ENCODE results near the gene STXBP6. TPM values are rescaled to one million over a fixed set of nuclear protein-coding genes. Genes with fewer than 3 reads are reported as not detected.
A peak's percentile ranks its signal among the peaks of the same experiment; 100 is the strongest.
"Not testable (repeated sequence)": the region's sequence is repeated elsewhere in the genome, so short reads cannot be mapped to it uniquely, and the experiment has no call there.

Gene STXBP6
- total and polyA plus RNA-seq, 2 of the 13 experiments (the other 11 are each of a cell fraction or from before 2014, with no cell fraction given), result 35.3 to 42.8 TPM

- TF ChIP-seq ZNF317 (CRISPR knock-in tag; IDR thresholded peaks at IDR 0.05) (no peak), GPN1 (CRISPR knock-in tag; IDR thresholded peaks at IDR 0.05; ENCODE audit: borderline replicate concordance) (no peak), ZNF383 (CRISPR knock-in tag; IDR thresholded peaks at IDR 0.05; ENCODE audit: borderline replicate concordance) (no peak; the same call in 1 of the 2 replicates), ZNF280B (CRISPR knock-in tag; IDR thresholded peaks at IDR 0.05; ENCODE audit: borderline replicate concordance) (peak; percentile 87; the same call in 1 of the 2 replicates), DNMT1 (CRISPR knock-in tag; IDR thresholded peaks at IDR 0.05) (no peak), ZNF737 (CRISPR knock-in tag; IDR thresholded peaks at IDR 0.05; ENCODE audit: borderline replicate concordance) (0 out of 2 replicates have a peak, but pooled peaks have one; percentile 57), ZNF841 (CRISPR knock-in tag; IDR thresholded peaks at IDR 0.05; ENCODE audit: borderline replicate concordance) (no peak), ZSCAN30 (CRISPR knock-in tag; IDR thresholded peaks at IDR 0.05) (no peak), ZBTB8A (CRISPR knock-in tag; IDR thresholded peaks at IDR 0.05; ENCODE audit: borderline replicate concordance, low read depth) (no peak), PRMT3 (CRISPR knock-in tag; IDR thresholded peaks at IDR 0.05; ENCODE audit: borderline replicate concordance, low read depth) (0 out of 2 replicates have a peak, but pooled peaks have one; percentile 45), ZNF879 (CRISPR knock-in tag; IDR thresholded peaks at IDR 0.05) (0 out of 2 replicates have a peak, but pooled peaks have one; percentile 33), ZNF652 (CRISPR knock-in tag; IDR thresholded peaks at IDR 0.05; ENCODE audit: borderline replicate concordance, low read depth) (no peak)
- TF ChIP-seq, protein P1, sequence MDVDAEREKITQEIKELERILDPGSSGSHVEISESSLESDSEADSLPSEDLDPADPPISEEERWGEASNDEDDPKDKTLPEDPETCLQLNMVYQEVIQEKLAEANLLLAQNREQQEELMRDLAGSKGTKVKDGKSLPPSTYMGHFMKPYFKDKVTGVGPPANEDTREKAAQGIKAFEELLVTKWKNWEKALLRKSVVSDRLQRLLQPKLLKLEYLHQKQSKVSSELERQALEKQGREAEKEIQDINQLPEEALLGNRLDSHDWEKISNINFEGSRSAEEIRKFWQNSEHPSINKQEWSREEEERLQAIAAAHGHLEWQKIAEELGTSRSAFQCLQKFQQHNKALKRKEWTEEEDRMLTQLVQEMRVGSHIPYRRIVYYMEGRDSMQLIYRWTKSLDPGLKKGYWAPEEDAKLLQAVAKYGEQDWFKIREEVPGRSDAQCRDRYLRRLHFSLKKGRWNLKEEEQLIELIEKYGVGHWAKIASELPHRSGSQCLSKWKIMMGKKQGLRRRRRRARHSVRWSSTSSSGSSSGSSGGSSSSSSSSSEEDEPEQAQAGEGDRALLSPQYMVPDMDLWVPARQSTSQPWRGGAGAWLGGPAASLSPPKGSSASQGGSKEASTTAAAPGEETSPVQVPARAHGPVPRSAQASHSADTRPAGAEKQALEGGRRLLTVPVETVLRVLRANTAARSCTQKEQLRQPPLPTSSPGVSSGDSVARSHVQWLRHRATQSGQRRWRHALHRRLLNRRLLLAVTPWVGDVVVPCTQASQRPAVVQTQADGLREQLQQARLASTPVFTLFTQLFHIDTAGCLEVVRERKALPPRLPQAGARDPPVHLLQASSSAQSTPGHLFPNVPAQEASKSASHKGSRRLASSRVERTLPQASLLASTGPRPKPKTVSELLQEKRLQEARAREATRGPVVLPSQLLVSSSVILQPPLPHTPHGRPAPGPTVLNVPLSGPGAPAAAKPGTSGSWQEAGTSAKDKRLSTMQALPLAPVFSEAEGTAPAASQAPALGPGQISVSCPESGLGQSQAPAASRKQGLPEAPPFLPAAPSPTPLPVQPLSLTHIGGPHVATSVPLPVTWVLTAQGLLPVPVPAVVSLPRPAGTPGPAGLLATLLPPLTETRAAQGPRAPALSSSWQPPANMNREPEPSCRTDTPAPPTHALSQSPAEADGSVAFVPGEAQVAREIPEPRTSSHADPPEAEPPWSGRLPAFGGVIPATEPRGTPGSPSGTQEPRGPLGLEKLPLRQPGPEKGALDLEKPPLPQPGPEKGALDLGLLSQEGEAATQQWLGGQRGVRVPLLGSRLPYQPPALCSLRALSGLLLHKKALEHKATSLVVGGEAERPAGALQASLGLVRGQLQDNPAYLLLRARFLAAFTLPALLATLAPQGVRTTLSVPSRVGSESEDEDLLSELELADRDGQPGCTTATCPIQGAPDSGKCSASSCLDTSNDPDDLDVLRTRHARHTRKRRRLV (CRISPR knock-in tag; IDR thresholded peaks at IDR 0.05), result no peak
These were observed 245.9 kb downstream of the STXBP6 start (continued) for GRCh38 chr14:24803933-24804494.

- H3K27ac ChIP-seq (ENCODE audit: extremely low read length, insufficient read depth, low read length); H2AFZ ChIP-seq (ENCODE audit: low read length); H3K9ac ChIP-seq (ENCODE audit: insufficient read depth, low read depth, low read length); H4K20me1 ChIP-seq (ENCODE audit: insufficient read depth, low read length); intact Hi-C loops (cut with micrococcal nuclease; ENCODE audit: unreplicated experiment); in situ Hi-C loops (cut with HindIII; ENCODE audit: extremely low pct_ligation_motif_present, low pct_unique_long_range_greater_than_20kb); DNase-seq (ENCODE audit: low spot score); H3K36me3 ChIP-seq (replicated peaks in 1 of 2; ENCODE audit: control insufficient read depth in 1 of 2, insufficient read depth in 2 of 2, low read length in 2 of 2); CTCF ChIA-PET (ENCODE audit: low intra/inter-chr PET ratio, low total read pairs); ATAC-seq; BruUV-seq (replicated peaks); H3K9me3 ChIP-seq (ENCODE audit: low read length); H3K4me2 ChIP-seq (ENCODE audit: low read depth, low read length); FAIRE-seq; H3K4me3 ChIP-seq (replicated peaks in 1 of 3; ENCODE audit: insufficient read depth in 1 of 3, low read depth in 2 of 3, low read length in 3 of 3); H3K79me2 ChIP-seq (ENCODE audit: insufficient read depth, low read length); H3K27me3 ChIP-seq (ENCODE audit: control insufficient read depth in 1 of 2, insufficient read depth in 2 of 2, low read length in 2 of 2): not testable (repeated sequence)
- WGBS (ENCODE audit: low lambda C conversion rate), result 91% methylated on average over 10 of the region's 10 CpGs
- peaks cover 41% of the 10 kb centered on the region for H3K4me1 ChIP-seq (ENCODE audit: insufficient read depth, low read length)
- POLR2A ChIA-PET, result interaction anchor here (5.3 kb wide), 1 partner anchor 36 kb away, joined by 43 read pairs; no protein-coding TSS in a partner anchor
These were observed 246.5 kb downstream of the STXBP6 start for GRCh38 chr14:24803426-24803825.

Measured in HepG2 (cell line).